GM12892 (cell line): Measurements from ENCODE around the gene SATB2.

ENCODE experiments used
- POLR2A ChIP-seq: IDR thresholded peaks from 2 replicates; pipeline ENCODE4 v1.6.1; 2011; ENCODE audit warnings: low read depth, low read length, control low read depth
- POLR2AphosphoS5 ChIP-seq: IDR thresholded peaks from 2 replicates; pipeline ENCODE4 v1.6.1; 2011; ENCODE audit warnings: low read depth, low read length, control low read depth

DNA sequence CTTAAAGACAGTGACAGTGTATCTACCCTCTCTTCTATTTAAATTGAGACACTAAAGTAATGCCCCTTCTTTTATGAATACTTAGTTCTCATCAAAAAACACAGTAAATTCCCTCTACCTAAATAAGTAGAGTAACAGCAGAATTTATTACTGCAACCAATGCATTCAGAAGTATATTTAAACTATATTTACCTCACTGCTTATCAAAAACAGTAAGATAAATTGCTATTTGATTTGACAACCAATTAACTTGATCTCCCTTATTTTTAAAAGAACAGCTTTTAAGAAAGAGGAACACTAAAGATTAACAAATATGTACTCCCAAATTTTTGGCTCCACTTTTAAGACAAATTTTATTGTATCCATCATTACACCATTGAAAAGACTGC, 4.8 kb downstream of the SATB2 start:
- TF ChIP-seq POLR2AphosphoS5 (no peak), POLR2A (no peak)
